K562 (cell line): Measurements from ENCODE around the gene CD151. TPM values are rescaled to one million over a fixed set of nuclear protein-coding genes. Genes with fewer than 3 reads are reported as not detected.
A peak's percentile ranks its signal among the peaks of the same experiment; 100 is the strongest.

ENCODE experiments used
- CBFA2T3 ChIP-seq: fragments of 450-650 bp; IDR thresholded peaks from 2 replicates; pipeline ENCODE4 v1.6.1; 2017
- CEBPB ChIP-seq: fragments of 450-650 bp; IDR thresholded peaks from 2 replicates; pipeline ENCODE4 v1.6.1; 2016; ENCODE audit warnings: missing genetic modification characterization, missing compliant biosample characterization
- GMEB1 ChIP-seq: fragments of 250-450 bp; sonication (Bioruptor Pico); IDR thresholded peaks from 2 replicates; pipeline ENCODE4 v1.4.0; 2020; ENCODE audit warnings: mild to moderate bottlenecking
- KDM5B ChIP-seq: fragments of 200-600 bp; sonication (generic); IDR thresholded peaks from 2 replicates; pipeline ENCODE4 v1.6.1; 2012; ENCODE audit warnings: low read depth, mild to moderate bottlenecking, moderate library complexity, low read length, control low read depth, inconsistent platforms; ENCODE audit not compliant: insufficient replicate concordance
- MED1 ChIP-seq: sonication (generic); formaldehyde crosslinking; IDR thresholded peaks from 2 replicates; pipeline ENCODE4 v1.8.1; 2023; ENCODE audit warnings: missing genetic modification reagents, borderline replicate concordance
- NR2C2 ChIP-seq, 2 experiments: fragments of 200-800 bp in 1 of 2; sonication (Bioruptor generic) in 1 of 2; sonication (generic) in 1 of 2; formaldehyde crosslinking in 1 of 2; IDR thresholded peaks; 2 replicates each; pipeline versions ENCODE4 v1.6.1 to v1.8.0; 2016 to 2022; ENCODE audit warnings: mild to moderate bottlenecking in 1 of 2, missing compliant biosample characterization in 1 of 2, missing genetic modification characterization in 1 of 2, missing genetic modification reagents in 1 of 2
- POLR2G ChIP-seq: fragments of 200-400 bp; formaldehyde crosslinking; IDR thresholded peaks from 2 replicates; pipeline ENCODE4 v1.6.1; 2017; ENCODE audit warnings: low read depth, mild to moderate bottlenecking, antibody characterized with exemption, low read length, moderate library complexity
- RBM17 ChIP-seq: fragments of 200-400 bp; formaldehyde crosslinking; IDR thresholded peaks from 2 replicates; pipeline ENCODE4 v1.6.1; 2017; ENCODE audit warnings: low read depth, mild to moderate bottlenecking, low read length, borderline replicate concordance
- ZBTB2 ChIP-seq: fragments of 450-650 bp; IDR thresholded peaks from 2 replicates; pipeline ENCODE4 v1.6.1; 2016; ENCODE audit warnings: antibody characterized with exemption
- ZBTB7A ChIP-seq: IDR thresholded peaks from 2 replicates; pipeline ENCODE4 v1.6.1; 2011; ENCODE audit warnings: low read depth, mild to moderate bottlenecking, low read length, moderate library complexity, borderline replicate concordance; ENCODE audit not compliant: control insufficient read depth
- ZMIZ1 ChIP-seq, 2 experiments: fragments of 150-350 bp in 1 of 2; IDR thresholded peaks; 2 replicates each; pipeline ENCODE4 v1.6.1; 2012 to 2016; ENCODE audit warnings: low read depth in 2 of 2, low read length in 2 of 2, mild to moderate bottlenecking in 1 of 2, moderate library complexity in 1 of 2
- ZNF592 ChIP-seq: fragments of 450-650 bp; IDR thresholded peaks from 2 replicates; pipeline ENCODE4 v1.6.1; 2017; ENCODE audit warnings: antibody characterized with exemption, mild to moderate bottlenecking
- polyA plus RNA-seq, 8 experiments: library from polyadenylated mRNA; depleted of rRNA in 4 of 8; stranded (reverse) in 5 of 8; unstranded in 3 of 8; fragments of >200 nt; fragmentation: Nextera tagmentation in 2 of 8; fragmentation: Illumina TruSeq in 1 of 8; extraction: Ambion mirVana in 2 of 8; extraction: Trizol in 1 of 8; gene quantifications; 2 replicates each; pipeline versions ENCODE4 v1.2.1 to v1.2.3, GENCODE V29; 2011 to 2014; ENCODE audit warnings: inconsistent platforms in 1 of 8, missing spikeins in 1 of 8
- total RNA-seq, 7 experiments: library from RNA; depleted of rRNA in 6 of 7; stranded (reverse); fragments of >200 nt in 6 of 7; fragmentation: Illumina TruSeq in 2 of 7; extraction: Trizol in 2 of 7; gene quantifications; 2 replicates each; pipeline versions ENCODE4 v1.2.1 to v1.2.3, GENCODE V29; 2011 to 2021; ENCODE audit warnings: low replicate concordance in 1 of 7

The CD151 gene
- total and polyA plus RNA-seq, 9 of the 15 experiments (the other 6 are each of a cell fraction or from before 2014, with no cell fraction given), result 2.3 to 187 (median 140) TPM

- peak; percentile 46; the same call in 1 of the 2 replicates for TF ChIP-seq ZNF592
- TF ChIP-seq ZBTB7A, result peak; percentile 95; the same call in 1 of the 2 replicates
- TF ChIP-seq NR2C2 (CRISPR knock-in tag; IDR thresholded peaks at IDR 0.05), result no peak
- peak; percentile 46 for TF ChIP-seq NR2C2 (tag; IDR thresholded peaks at IDR 0.05)
- no peak for TF ChIP-seq RBM17
- no peak for TF ChIP-seq CBFA2T3
- TF ChIP-seq GMEB1 (CRISPR knock-in tag), result 0 out of 2 replicates have a peak, but pooled peaks have one; percentile 17
- TF ChIP-seq ZBTB2, result 0 out of 2 replicates have a peak, but pooled peaks have one; percentile 36
- peak; percentile 66 for TF ChIP-seq KDM5B
- TF ChIP-seq CEBPB (tag), result no peak
- TF ChIP-seq MED1 (CRISPR knock-in tag), result no peak
- TF ChIP-seq ZMIZ1 (IDR thresholded peaks at IDR 0.05; ENCODE audit: low read depth in 2 of 2, low read length in 2 of 2), result no peak
- peak; percentile 89 for TF ChIP-seq POLR2G
Observed at GRCh38 chr11:827146-827896, 5.4 kb upstream of the CD151 start (continued).
